Progenitor cell of endocrine pancreas (in vitro differentiated cells): ENCODE data around the gene CNOT6. TPM values are rescaled to one million over a fixed set of nuclear protein-coding genes. Genes with fewer than 3 reads are reported as not detected.
A peak's percentile ranks its signal among the peaks of the same experiment; 100 is the strongest.
"Not testable (repeated sequence)": the region's sequence is repeated elsewhere in the genome, so short reads cannot be mapped to it uniquely, and the experiment has no call there.

Source experiments
- DNase-seq: peaks from one replicate; pipeline ENCODE4 v3.0.0; 2021; ENCODE audit warnings: low spot score; ENCODE audit not compliant: unreplicated experiment
- H3K27ac Mint-ChIP-seq: 2 replicates; pipeline ENCODE4 v1.8.0; 2021; ENCODE audit warnings: mild to moderate bottlenecking, moderate library complexity, mixed read lengths
- H3K27me3 Mint-ChIP-seq: 2 replicates; pipeline ENCODE4 v1.8.0; 2021; ENCODE audit warnings: mixed read lengths
- H3K36me3 Mint-ChIP-seq: 2 replicates; pipeline ENCODE4 v1.8.0; 2022; ENCODE audit warnings: mixed read lengths; ENCODE audit not compliant: insufficient read depth
- H3K4me1 Mint-ChIP-seq: 2 replicates; pipeline ENCODE4 v1.8.0; 2021; ENCODE audit warnings: low read depth, mixed read lengths
- H3K4me3 Mint-ChIP-seq: 2 replicates; pipeline ENCODE4 v1.8.0; 2021; ENCODE audit warnings: low read depth, mild to moderate bottlenecking, moderate library complexity, mixed read lengths
- H3K9me3 Mint-ChIP-seq: 2 replicates; pipeline ENCODE4 v1.8.0; 2021; ENCODE audit warnings: low read depth, mixed read lengths
- total RNA-seq: library from RNA; stranded (reverse); gene quantifications from 2 replicates; pipeline ENCODE4 v1.2.1, GENCODE V29; 2021
- TF ChIP-seq, protein P1 (sequence below): fragments of 200-600 bp; sonication (generic); IDR thresholded peaks from one replicate; pipeline ENCODE4 v1.5.0; 2021; ENCODE audit warnings: antibody characterized with exemption, mild to moderate bottlenecking; ENCODE audit not compliant: unreplicated experiment

Gene CNOT6
- total RNA-seq, 1 donor from 2014 or later: 70.4 TPM

DNA sequence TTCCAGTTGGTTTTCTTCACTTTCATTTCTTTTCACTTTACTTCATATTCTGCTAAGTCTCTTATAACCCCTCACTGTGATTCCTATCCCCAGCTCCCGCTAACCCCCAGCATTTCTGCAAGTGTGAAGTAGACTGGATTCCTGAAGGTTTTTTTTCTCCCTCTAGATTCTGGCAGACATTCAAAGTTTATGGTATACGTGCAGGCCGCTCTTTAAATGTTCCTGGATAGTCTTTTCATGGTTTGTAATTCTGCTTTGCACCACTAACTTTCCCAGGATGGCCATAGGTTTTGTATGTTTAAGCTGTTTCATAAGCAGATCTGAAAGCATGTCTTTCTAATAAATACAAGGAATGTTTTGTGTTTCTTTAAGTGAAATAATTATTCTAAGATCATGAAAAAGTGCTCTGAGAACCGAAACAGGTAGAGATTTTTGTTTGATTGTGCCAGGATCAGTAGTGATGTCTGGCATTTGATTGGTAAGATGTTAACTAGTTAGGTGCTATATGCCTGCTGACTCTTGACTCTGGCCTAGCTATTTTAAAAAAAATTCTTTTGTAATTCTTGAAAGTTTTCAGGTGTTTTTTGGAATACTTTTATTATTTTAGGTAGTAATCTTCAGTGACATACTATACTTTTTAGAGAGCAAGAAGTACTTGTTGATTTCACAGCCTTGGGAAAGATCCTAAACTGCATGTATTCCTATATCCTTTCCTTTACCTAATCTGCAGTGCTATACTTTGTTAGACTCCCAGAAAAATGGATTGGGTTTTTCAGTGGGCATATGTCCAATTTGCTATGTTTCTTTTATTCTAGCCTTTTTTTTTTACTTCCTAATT is 29.7 kb downstream of the CNOT6 start:
- peaks cover 8% of the 10 kb centered on the region for H3K36me3 Mint-ChIP-seq
- H3K27me3 Mint-ChIP-seq: no peaks in the 10 kb centered on the region
- peak overlapping the region; percentile 40 for H3K27ac Mint-ChIP-seq
- H3K4me1 Mint-ChIP-seq: peaks cover 18% of the 10 kb centered on the region
- H3K4me3 Mint-ChIP-seq: no peak overlapping the region
- TF ChIP-seq, protein P1, sequence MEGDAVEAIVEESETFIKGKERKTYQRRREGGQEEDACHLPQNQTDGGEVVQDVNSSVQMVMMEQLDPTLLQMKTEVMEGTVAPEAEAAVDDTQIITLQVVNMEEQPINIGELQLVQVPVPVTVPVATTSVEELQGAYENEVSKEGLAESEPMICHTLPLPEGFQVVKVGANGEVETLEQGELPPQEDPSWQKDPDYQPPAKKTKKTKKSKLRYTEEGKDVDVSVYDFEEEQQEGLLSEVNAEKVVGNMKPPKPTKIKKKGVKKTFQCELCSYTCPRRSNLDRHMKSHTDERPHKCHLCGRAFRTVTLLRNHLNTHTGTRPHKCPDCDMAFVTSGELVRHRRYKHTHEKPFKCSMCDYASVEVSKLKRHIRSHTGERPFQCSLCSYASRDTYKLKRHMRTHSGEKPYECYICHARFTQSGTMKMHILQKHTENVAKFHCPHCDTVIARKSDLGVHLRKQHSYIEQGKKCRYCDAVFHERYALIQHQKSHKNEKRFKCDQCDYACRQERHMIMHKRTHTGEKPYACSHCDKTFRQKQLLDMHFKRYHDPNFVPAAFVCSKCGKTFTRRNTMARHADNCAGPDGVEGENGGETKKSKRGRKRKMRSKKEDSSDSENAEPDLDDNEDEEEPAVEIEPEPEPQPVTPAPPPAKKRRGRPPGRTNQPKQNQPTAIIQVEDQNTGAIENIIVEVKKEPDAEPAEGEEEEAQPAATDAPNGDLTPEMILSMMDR: no peak
- no peak for DNase-seq
- H3K9me3 Mint-ChIP-seq: no peaks in the 10 kb centered on the region

DNA sequence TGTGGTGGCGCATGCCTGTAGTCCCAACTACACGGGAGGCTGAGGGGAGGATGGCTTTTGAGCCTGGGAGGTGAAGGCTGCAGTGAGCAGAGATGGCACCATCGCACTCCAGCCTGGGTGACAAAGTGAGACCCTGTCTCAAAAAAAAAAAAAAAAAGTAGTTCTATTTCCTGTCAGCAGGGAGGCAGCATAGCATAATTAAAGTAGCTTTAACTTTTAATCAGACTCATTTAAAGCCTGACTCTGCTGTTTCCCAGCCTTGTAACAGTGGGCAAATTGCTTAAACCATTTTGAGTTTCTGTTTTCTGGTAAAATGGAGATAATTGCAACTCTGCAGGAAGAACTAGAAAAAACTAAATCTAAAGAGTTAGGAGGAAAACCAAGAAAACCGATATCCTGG is 31.2 kb downstream of the CNOT6 start:
- H3K4me3 Mint-ChIP-seq: no peak overlapping the region
- H3K36me3 Mint-ChIP-seq: peaks cover 20% of the 10 kb centered on the region
- H3K9me3 Mint-ChIP-seq: no peaks in the 10 kb centered on the region
- TF ChIP-seq, protein P1: no peak
- no peak overlapping the region for H3K27ac Mint-ChIP-seq
- no peaks in the 10 kb centered on the region for H3K27me3 Mint-ChIP-seq
- no peak for DNase-seq
- H3K4me1 Mint-ChIP-seq: peaks cover 18% of the 10 kb centered on the region

DNA sequence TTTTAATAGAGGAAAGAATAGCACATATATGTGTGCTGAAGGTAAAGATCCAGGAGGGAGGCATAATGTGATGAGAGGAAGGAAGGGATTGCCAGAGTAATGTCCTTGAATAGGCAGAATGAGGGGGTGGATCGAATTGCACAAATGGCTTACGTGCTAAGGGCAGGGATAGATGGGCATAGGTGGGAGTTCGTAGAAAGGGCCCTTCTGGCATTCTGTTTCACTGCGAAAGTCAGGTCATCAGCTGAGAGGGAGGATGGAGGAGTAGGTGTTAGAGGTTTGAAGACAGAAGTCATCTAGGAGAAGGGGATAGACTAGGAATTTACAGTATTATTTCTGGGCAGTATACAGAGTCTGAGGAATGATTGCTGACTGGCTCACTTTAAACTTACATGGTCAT is 32.1 kb downstream of the CNOT6 start:
- Mint-ChIP-seq H3K4me3 (no peak overlapping the region), H3K27ac (no peak overlapping the region), H3K27me3 (no peaks in the 10 kb centered on the region), H3K4me1 (peaks cover 16% of the 10 kb centered on the region), H3K9me3 (no peaks in the 10 kb centered on the region), H3K36me3 (peaks cover 23% of the 10 kb centered on the region)
- TF ChIP-seq, protein P1: no peak
- DNase-seq: no peak

DNA sequence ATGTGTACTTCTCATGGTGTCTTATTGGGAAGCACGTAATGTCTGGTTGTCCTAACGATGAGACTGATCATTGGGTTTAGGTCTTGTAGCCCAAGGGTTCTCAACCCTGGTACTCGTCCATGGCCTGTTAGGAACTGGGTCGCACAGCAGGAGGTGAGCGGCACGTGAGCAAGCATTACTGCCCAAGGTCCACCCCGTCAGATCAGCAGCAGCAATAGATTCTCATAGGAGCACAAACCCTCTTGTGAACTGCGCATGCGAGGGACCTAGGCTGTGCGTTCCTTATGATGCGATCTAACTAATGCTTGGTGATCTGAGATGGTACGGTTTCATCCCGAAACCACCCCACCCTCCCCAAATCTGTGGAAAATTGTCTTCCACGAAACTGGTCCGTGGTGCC is 33.5 kb downstream of the CNOT6 start:
- H3K4me1 Mint-ChIP-seq: peaks cover 10% of the 10 kb centered on the region
- no peak overlapping the region for H3K4me3 Mint-ChIP-seq
- peaks cover 34% of the 10 kb centered on the region for H3K36me3 Mint-ChIP-seq
- H3K9me3 Mint-ChIP-seq: peaks cover 6% of the 10 kb centered on the region
- H3K27ac Mint-ChIP-seq: no peak overlapping the region
- no peaks in the 10 kb centered on the region for H3K27me3 Mint-ChIP-seq
- DNase-seq: no peak
- TF ChIP-seq, protein P1: no peak

DNA sequence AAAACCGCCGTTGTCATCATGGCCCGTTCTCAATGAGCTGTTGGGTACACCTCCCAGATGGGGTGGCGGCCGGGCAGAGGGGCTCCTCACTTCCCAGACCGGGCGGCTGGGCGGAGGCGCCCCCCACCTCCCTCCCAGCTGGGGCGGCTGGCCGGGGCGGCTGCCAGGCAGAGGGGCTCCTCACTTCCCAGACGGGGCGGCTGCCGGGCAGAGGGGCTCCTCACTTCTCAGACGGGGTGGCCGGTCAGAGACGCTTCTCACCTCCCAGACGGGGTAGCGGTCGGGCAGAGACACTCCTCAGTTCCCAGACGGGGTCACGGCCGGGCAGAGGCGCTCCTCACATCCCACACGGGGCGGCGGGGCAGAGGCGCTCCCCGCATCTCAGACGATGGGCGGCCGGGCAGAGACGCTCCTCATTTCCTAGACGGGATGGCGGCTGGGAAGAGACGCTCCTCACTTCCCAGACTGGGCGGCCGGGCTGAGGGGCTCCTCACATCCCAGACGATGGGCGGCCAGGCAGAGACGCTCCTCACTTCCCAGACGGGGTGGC is 36.9 kb downstream of the CNOT6 start:
- peaks cover 54% of the 10 kb centered on the region for H3K36me3 Mint-ChIP-seq
- H3K9me3 Mint-ChIP-seq, DNase-seq, H3K4me1 Mint-ChIP-seq, H3K27me3 Mint-ChIP-seq, H3K27ac Mint-ChIP-seq, H3K4me3 Mint-ChIP-seq: not testable (repeated sequence)

DNA sequence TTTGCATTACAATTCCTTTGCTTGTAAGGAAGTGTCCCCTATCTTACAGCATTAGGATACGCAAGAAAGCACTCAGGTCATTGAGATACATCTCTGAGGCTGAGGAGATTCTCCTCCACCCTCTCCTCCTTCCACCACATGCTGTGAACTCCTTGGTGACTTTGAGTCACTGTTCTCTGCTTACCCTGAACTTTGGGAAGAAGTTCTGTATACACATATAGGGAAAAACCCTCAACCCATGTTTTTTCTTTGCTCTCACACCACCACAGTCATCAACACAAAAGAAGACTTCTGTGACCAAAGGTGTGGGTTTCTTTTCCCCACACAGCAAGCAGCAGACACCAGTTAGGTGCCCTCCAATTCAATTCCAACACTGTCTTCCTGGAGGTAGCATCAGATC is 38.1 kb downstream of the CNOT6 start:
- H3K4me1 Mint-ChIP-seq: no peaks in the 10 kb centered on the region
- TF ChIP-seq, protein P1: no peak
- no peak for DNase-seq
- H3K9me3 Mint-ChIP-seq: peaks cover 10% of the 10 kb centered on the region
- no peak overlapping the region for H3K4me3 Mint-ChIP-seq
- peaks cover 60% of the 10 kb centered on the region for H3K36me3 Mint-ChIP-seq
- H3K27ac Mint-ChIP-seq: peak overlapping the region; percentile 27
- H3K27me3 Mint-ChIP-seq: no peaks in the 10 kb centered on the region
